Spleen (tissue), 11 donors: ENCODE measurements around the gene DLEC1. TPM values are rescaled to one million over a fixed set of nuclear protein-coding genes. Genes with fewer than 3 reads are reported as not detected.
A peak's percentile ranks its signal among the peaks of the same experiment; 100 is the strongest.
"Not testable (repeated sequence)": the region's sequence is repeated elsewhere in the genome, so short reads cannot be mapped to it uniquely, and the experiment has no call there.

Experiments used
- DNase-seq: peaks from one replicate; pipeline ENCODE4 v3.0.0-alpha.2; 2020
- H3K27ac ChIP-seq, 8 donors: fragments of 200-600 bp; sonication (generic) in 7 of 8; 1 replicate in 4 of 8; 2 replicates in 4 of 8; pipeline versions ENCODE4 v1.5.0 to v1.8.0; 2016 to 2021; ENCODE audit warnings: inconsistent platforms in 4 of 8, mild to moderate bottlenecking in 4 of 8, moderate library complexity in 1 of 8
- H3K27me3 ChIP-seq, 7 donors: fragments of 200-600 bp; sonication (generic) in 6 of 7; replicated peaks in 1 of 7; 1 replicate in 4 of 7; 2 replicates in 3 of 7; pipeline versions ENCODE4 v1.5.0 to v1.8.0; 2016 to 2021; ENCODE audit warnings: inconsistent platforms in 3 of 7, mild to moderate bottlenecking in 1 of 7
- H3K36me3 ChIP-seq, 6 donors: fragments of 200-600 bp; sonication (generic) in 5 of 6; 1 replicate in 4 of 6; 2 replicates in 2 of 6; pipeline versions ENCODE4 v1.5.0 to v1.8.0; 2016 to 2021; ENCODE audit warnings: inconsistent platforms in 2 of 6
- H3K4me1 ChIP-seq, 6 donors: fragments of 200-600 bp; sonication (generic) in 5 of 6; 1 replicate in 3 of 6; 2 replicates in 3 of 6; pipeline versions ENCODE4 v1.5.0 to v1.8.0; 2016 to 2021; ENCODE audit warnings: inconsistent platforms in 3 of 6
- H3K4me3 ChIP-seq, 8 donors: fragments of 200-600 bp; sonication (generic) in 7 of 8; 1 replicate in 4 of 8; 2 replicates in 4 of 8; pipeline versions ENCODE4 v1.5.0 to v1.8.0; 2016 to 2021; ENCODE audit warnings: inconsistent platforms in 4 of 8, mild to moderate bottlenecking in 4 of 8, moderate library complexity in 2 of 8
- H3K9me3 ChIP-seq, 8 donors: fragments of 200-600 bp; sonication (generic) in 7 of 8; 1 replicate in 4 of 8; 2 replicates in 4 of 8; pipeline versions ENCODE4 v1.5.0 to v1.8.0; 2016 to 2021; ENCODE audit warnings: inconsistent platforms in 4 of 8
- CTCF ChIP-seq, 11 experiments: fragments of 200-600 bp in 7 of 11; fragments of 450-650 bp in 4 of 11; sonication (generic) in 4 of 11; IDR thresholded peaks in 8 of 11; conservative IDR thresholded peaks in 3 of 11; 1 replicate in 7 of 11; 2 replicates in 4 of 11; pipeline versions ENCODE4 v1.4.0 to v1.8.0; 2016 to 2021; ENCODE audit warnings: antibody characterized with exemption in 11 of 11, inconsistent platforms in 4 of 11, mild to moderate bottlenecking in 1 of 11
- POLR2A ChIP-seq, 3 donors: fragments of 450-650 bp; IDR thresholded peaks; one replicate each; pipeline ENCODE4 v1.5.1; 2017; ENCODE audit warnings: antibody characterized with exemption in 3 of 3, mild to moderate bottlenecking in 1 of 3
- POLR2AphosphoS5 ChIP-seq, 3 donors: sonication (generic); formaldehyde crosslinking; IDR thresholded peaks; one replicate each; pipeline ENCODE4 v1.5.1; 2017; ENCODE audit warnings: antibody characterized with exemption in 3 of 3
- WGBS, 5 donors: extraction: QIAGEN DNeasy Blood & Tissue Kit in 3 of 5; methylation state at CpG; one replicate each; pipeline versions ENCODE4 v1.1.5 to v1.1.7; 2013 to 2018; 5-methylcytosine and 5-hydroxymethylcytosine counted together
- intact Hi-C: fragments of 100-400 bp; cut with DNase I; formaldehyde crosslinking; loops from one replicate; pipeline ENCODE4 v1.15.0; 2023; ENCODE audit warnings: low total_unique reads
- polyA plus RNA-seq, 3 donors: library from polyadenylated mRNA; stranded (reverse); fragments of 200-250 nt; gene quantifications; one replicate each; pipeline ENCODE4 v1.2.1, GENCODE V29; 2013
- total RNA-seq, 7 donors: library from RNA; depleted of rRNA in 3 of 7; stranded (reverse); fragments of >200 nt in 3 of 7; fragmentation: NEBNext Ultra II Directional in 4 of 7; extraction: Animal tissue kit (Norgen Biotek cat#: 25700) in 4 of 7; gene quantifications; one replicate each; pipeline versions ENCODE4 v1.1.0 to v1.2.1, GENCODE V29; 2016 to 2021
- donor health status: healthy with polysubstance abuse.
- donor health status: DM: no; HTN: no; CAD: no; lungs with moderate emphysema.
- donor health status: DM: no; HTN: no; CAD: no.
- donor health status: Bipolar disorder and iron deficiency.
- donor health status: healthy.
- donor health status: DM: no; HTN: no; CAD: no.
- donor health status: DM: yes; HTN: yes; CAD: no.

DLEC1 gene
- total and polyA plus RNA-seq, 10 donors = 0.36 to 2.3 (median 0.88) TPM

- Histone ChIP-seq H3K4me3 (no peak overlapping the region), H3K27me3 (no peaks in the 10 kb centered on the region), H3K27ac (no peak overlapping the region), H3K36me3 (no peaks in the 10 kb centered on the region), H3K4me1 (peaks cover 0 to 13% (median 7%) of the 10 kb centered on the region in 6 donors), H3K9me3 (no peaks in the 10 kb centered on the region)
- TF ChIP-seq CTCF (IDR thresholded peaks at IDR 0.05 in 8 of 11, conservative IDR thresholded peaks at IDR 0.05 in 3 of 11) (no peak), POLR2AphosphoS5 (IDR thresholded peaks at IDR 0.05) (no peak), POLR2A (IDR thresholded peaks at IDR 0.05) (no peak)
- WGBS, 5 donors = 81 to 91% (median 85%) methylated on average over 2 of the region's 2 CpGs
- intact Hi-C loops = no loop called here
- no peak for DNase-seq
Observed at GRCh38 chr3:38047896-38048295, 8.9 kb downstream of the DLEC1 start.

- H3K27ac ChIP-seq = peak overlapping the region in 7 of 8 donors; percentile 40 to 70 (median 64)
- TF ChIP-seq CTCF (IDR thresholded peaks at IDR 0.05 in 8 of 11, conservative IDR thresholded peaks at IDR 0.05 in 3 of 11) (no peak), POLR2A (IDR thresholded peaks at IDR 0.05) (no peak), POLR2AphosphoS5 (IDR thresholded peaks at IDR 0.05) (no peak)
- H3K4me3 ChIP-seq = no peak overlapping the region
- DNase-seq = no peak
- no peaks in the 10 kb centered on the region for H3K27me3 ChIP-seq
- H3K36me3 ChIP-seq = no peaks in the 10 kb centered on the region
- 72 to 88% (median 77%) methylated on average over 4 of the region's 4 CpGs for WGBS, 5 donors
- no peaks in the 10 kb centered on the region for H3K9me3 ChIP-seq
- peaks cover 0 to 13% (median 7%) of the 10 kb centered on the region in 6 donors for H3K4me1 ChIP-seq
- intact Hi-C loops = no loop called here
Observed at GRCh38 chr3:38049358-38050126, 10.5 kb downstream of the DLEC1 start.

- H3K36me3 ChIP-seq = no peaks in the 10 kb centered on the region
- no peaks in the 10 kb centered on the region for H3K9me3 ChIP-seq
- no peaks in the 10 kb centered on the region for H3K27me3 ChIP-seq
- TF ChIP-seq POLR2A (IDR thresholded peaks at IDR 0.05) (no peak), POLR2AphosphoS5 (IDR thresholded peaks at IDR 0.05) (no peak), CTCF (IDR thresholded peaks at IDR 0.05 in 8 of 11, conservative IDR thresholded peaks at IDR 0.05 in 3 of 11) (no peak)
- 89 to 93% (median 92%) methylated on average over 11 to 13 of the region's 13 CpGs for WGBS, 5 donors
- H3K27ac ChIP-seq = no peak overlapping the region
- H3K4me1 ChIP-seq = peaks cover 0 to 13% (median 7%) of the 10 kb centered on the region in 6 donors
- no peak for DNase-seq
- intact Hi-C loops = no loop called here
- H3K4me3 ChIP-seq = no peak overlapping the region
Observed at GRCh38 chr3:38051131-38051530, 12.1 kb downstream of the DLEC1 start.

GRCh38 chr3:38053286-38053685, 14.3 kb downstream of the DLEC1 start:
- 93 to 97% (median 95%) methylated on average over 13 to 25 of the region's 32 CpGs for WGBS, 5 donors
- H3K36me3 ChIP-seq, H3K9me3 ChIP-seq, intact Hi-C loops, H3K27me3 ChIP-seq, DNase-seq, H3K4me3 ChIP-seq, H3K27ac ChIP-seq: not testable (repeated sequence)
- peaks cover 0 to 13% (median 7%) of the 10 kb centered on the region in 6 donors for H3K4me1 ChIP-seq

- DNase-seq, intact Hi-C loops: not testable (repeated sequence)
Observed at GRCh38 chr3:38053813-38054498, 14.9 kb downstream of the DLEC1 start.

More at GRCh38 chr3:38053813-38054498, 14.9 kb downstream of the DLEC1 start:
- not testable (repeated sequence) for H3K27ac ChIP-seq, H3K4me3 ChIP-seq, H3K36me3 ChIP-seq, H3K9me3 ChIP-seq, H3K27me3 ChIP-seq
- peaks cover 0 to 13% (median 5%) of the 10 kb centered on the region in 6 donors for H3K4me1 ChIP-seq
- WGBS, 5 donors = 78 to 89% (median 82%) methylated on average over 6 to 8 of the region's 9 CpGs
